ENCODE results near the gene ZNF749.

Gene ZNF749

GRCh38 chr19:57466489-57466888, 31.4 kb downstream of the ZNF749 start:
- DNase-seq, result no peak

DNA sequence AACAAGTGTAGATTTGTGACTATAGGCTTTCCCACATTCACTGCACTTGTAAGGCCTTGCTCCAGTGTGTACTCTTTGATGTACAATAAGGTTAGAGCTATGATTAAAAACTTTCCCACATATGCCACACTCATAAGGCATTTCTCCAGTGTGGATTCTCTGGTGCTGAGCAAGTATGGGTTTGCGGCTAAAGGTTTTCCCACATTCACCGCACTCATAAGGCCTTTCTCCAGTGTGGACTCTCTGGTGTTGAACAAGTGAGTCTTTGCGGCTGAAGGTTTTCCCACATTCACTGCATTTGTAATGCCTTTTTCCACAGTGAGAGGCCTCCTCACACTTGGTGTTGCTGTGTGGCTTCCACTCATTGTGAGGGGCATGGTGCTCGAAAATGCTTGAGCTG, 38.5 kb downstream of the ZNF749 start:
- DNase-seq, result peak; percentile 6

- DNase-seq, result peak; percentile 93
Measured at GRCh38 chr19:57477191-57478008, 42.3 kb downstream of the ZNF749 start, which contains the start of gene ZNF772. Gene ZNF772 (minus strand): TSS chr19:57477566. CDS start chr19:57477309, 257 bp downstream.

DNA sequence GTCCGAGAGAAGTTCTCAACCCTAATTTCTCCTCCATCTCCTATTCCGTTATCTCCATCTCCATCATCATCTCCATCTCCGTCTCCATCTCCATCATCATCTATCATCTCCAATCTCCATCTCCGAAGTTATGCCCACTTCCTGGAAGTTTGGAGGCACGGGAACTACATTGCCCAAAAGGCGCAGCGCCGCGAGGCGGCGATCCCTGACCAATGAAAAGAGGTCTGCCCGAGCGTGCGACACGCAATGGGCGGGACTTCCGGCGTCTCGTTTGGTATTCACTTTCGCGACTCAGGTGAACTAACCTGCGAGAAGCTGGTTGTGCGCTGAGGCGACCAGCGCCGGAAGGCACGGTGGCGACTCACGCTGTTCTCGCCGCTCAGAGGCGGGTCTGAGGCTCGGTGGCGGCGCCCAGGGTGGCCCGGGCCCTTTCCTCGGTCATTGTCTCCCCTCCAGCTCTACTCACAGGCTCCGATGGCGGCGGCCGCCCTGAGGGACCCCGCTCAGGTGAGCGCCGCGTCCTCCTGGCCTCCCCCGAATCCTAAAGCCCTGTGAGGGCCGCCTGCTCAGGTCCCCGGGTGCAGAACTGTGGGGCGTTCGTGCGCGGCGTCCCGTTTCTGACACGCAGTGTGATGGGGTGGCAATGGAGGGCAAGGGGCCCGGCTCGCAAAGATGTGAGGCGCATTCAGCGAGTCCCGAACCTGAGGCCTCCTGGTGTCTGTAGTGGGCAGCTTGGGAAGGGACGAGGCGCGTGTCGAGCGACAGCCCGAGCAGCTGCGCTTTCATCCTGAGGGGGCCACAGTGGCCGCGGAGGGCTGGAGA, 52.6 kb downstream of the ZNF749 start, which contains the start of gene ZNF419:
TSS of gene ZNF419 (plus strand) at position 274 of the 822 bp plus-strand sequence. CDS start at position 475, 201 bp downstream.
- DNase-seq, result peak; percentile 90

DNA sequence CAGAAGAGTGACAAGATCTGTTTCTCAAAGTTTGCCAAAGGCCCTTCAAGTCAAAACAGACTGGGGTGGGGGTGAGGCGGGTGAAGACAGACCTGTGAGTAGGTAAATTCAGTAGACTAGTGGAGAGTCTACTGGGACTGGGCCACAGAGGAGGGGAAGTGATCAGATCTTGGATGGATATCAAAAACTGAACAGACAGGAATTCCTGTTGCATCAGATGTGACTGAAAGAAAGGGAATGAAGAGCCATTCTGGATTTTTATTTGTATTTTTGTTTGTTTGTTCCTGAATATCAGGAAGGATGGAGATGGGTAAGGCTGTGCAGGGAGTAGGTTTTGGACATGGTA, 53.1 kb downstream of the ZNF749 start:
- DNase-seq, result peak; percentile 31
